ENCODE results near the gene HSPBAP1.

Gene HSPBAP1

DNA sequence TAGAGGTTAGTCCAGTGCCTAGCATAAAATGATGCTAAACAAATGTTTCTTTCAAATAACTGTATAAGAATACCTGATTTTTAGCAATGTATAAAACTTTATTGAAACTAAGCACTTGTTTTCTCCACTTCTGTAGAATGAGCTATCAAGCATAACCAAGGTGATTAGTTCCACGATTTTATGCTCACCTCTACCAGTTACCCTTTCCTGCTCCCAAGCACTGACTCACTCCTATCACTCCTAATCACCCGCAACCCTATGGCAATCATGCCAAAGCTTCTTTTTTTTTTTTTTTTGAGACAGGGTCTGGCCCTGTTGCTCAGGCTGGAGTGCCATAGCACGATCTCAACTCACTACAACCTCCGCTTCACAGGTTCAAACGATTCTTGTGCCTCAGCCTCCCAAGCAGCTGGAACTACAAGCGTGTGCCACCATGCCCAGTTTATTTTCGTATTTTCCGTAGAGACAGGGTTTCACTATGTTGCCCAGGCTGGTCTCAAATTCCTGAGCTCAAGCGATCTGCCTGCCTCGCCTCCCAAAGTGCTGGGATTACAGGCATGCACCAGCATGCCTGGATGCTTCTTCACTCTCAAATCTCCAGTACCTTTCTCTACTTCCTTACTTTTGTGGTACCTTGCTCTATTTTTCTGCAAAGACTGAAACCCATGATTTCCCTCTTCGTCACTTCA, 3.9 kb downstream of the HSPBAP1 start:
- Histone ChIP-seq H3K27me3 (no peaks in the 10 kb centered on the region), H3K4me3 (ENCODE audit: low read depth, low read length) (no peak overlapping the region), H3K9me3 (no peaks in the 10 kb centered on the region), H3K36me3 (no peaks in the 10 kb centered on the region), H3K4me1 (no peaks in the 10 kb centered on the region)
- DNase-seq: no peak
- no peak for TF ChIP-seq CTCF (IDR thresholded peaks at IDR 0.05; ENCODE audit: low read depth, low read length)

DNA sequence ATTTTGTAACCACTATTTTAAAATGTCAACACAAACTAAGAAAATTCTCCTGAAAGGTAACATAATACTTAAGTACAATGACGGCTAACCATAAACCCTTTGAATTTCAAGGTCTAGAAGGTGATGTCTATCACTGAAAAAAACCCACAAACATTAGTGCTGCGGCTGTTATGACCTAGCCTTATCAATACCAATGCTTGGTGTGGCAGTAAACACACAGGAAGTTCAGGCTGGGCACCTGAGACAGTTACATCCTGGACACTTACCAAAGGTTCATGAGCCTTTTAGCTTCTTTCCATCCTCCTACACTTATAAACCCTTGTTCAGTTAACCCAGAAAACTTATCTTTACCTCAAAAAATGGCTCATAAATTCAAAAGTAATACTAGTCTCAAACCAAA, 5.8 kb downstream of the HSPBAP1 start:
- Histone ChIP-seq H3K9me3 (no peaks in the 10 kb centered on the region), H3K27me3 (no peaks in the 10 kb centered on the region), H3K4me1 (no peaks in the 10 kb centered on the region), H3K36me3 (no peaks in the 10 kb centered on the region), H3K4me3 (ENCODE audit: low read depth, low read length) (no peak overlapping the region)
- DNase-seq: no peak
- TF ChIP-seq CTCF (IDR thresholded peaks at IDR 0.05; ENCODE audit: low read depth, low read length): no peak

DNA sequence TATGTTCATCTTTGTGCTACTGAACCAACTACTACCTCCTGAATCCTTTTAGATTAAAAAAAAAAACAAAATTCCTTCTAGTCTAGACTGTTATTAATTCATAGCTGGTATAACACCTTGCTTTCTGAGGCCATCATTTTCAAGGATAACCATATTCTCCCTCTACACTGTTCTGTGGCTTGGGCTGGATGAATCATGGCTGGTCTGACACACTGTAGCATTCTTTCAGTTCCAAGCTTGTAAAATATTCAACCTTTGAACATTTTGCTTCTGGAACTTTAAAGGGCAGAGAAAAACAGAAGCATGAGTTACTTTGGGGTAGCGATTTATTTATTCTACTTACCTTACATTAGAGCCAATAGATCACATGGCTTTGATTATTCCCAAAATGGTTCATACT, 7.6 kb downstream of the HSPBAP1 start:
- DNase-seq: no peak
- no peaks in the 10 kb centered on the region for H3K4me1 ChIP-seq
- no peak overlapping the region for H3K4me3 ChIP-seq (ENCODE audit: low read depth, low read length)
- H3K9me3 ChIP-seq: no peaks in the 10 kb centered on the region
- H3K27me3 ChIP-seq: no peaks in the 10 kb centered on the region
- no peak for TF ChIP-seq CTCF (IDR thresholded peaks at IDR 0.05; ENCODE audit: low read depth, low read length)
- no peaks in the 10 kb centered on the region for H3K36me3 ChIP-seq

GRCh38 chr3:122785231-122785630, 8.4 kb downstream of the HSPBAP1 start:
- Histone ChIP-seq H3K27me3 (no peaks in the 10 kb centered on the region), H3K36me3 (no peaks in the 10 kb centered on the region), H3K9me3 (no peaks in the 10 kb centered on the region), H3K4me3 (ENCODE audit: low read depth, low read length) (no peak overlapping the region), H3K4me1 (no peaks in the 10 kb centered on the region)
- TF ChIP-seq CTCF (IDR thresholded peaks at IDR 0.05; ENCODE audit: low read depth, low read length): no peak
- no peak for DNase-seq

DNA sequence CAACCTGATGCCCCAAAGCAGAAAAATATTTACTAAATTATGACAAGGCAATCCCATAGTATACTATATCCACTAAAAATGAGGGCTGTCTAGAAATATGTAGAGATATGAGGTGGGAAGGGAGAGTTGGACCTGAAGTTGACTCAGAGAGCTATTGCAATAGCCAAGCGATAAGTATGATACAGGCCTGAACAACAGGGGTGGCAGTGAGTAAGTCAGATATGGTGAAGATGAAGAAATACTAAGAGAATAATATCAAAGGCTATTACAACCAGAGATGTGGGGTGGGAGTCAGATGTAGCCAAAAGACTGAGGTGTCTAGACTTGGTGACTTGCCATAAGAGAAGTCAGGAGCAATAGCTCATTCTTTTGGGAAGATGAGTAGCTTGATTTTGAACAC, 9.2 kb downstream of the HSPBAP1 start:
- no peak for DNase-seq
- Histone ChIP-seq H3K4me3 (ENCODE audit: low read depth, low read length) (no peak overlapping the region), H3K9me3 (no peaks in the 10 kb centered on the region), H3K36me3 (no peaks in the 10 kb centered on the region), H3K4me1 (no peaks in the 10 kb centered on the region), H3K27me3 (no peaks in the 10 kb centered on the region)
- TF ChIP-seq CTCF (IDR thresholded peaks at IDR 0.05; ENCODE audit: low read depth, low read length): no peak

DNA sequence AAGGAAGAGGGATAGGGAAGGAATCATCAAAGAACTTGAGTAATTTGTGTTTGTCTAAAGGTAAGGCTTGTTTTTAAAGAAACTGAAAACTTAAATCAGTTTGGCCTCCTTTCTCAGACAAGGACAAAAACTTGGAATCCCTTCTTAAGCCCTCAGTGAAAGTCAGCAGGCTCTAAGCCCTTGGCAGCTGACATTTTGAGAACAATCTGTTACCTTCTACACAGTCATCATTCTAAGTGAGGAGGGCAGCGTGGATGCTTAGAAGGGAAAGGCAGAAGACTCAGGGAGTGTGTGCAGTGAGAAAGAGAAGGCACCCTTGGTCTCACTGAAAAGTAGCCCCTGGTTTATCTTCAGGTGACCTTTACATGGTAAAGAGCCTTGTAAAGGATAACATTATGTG, 10.8 kb downstream of the HSPBAP1 start:
- DNase-seq: no peak
- Histone ChIP-seq H3K4me3 (ENCODE audit: low read depth, low read length) (no peak overlapping the region), H3K9me3 (no peaks in the 10 kb centered on the region), H3K36me3 (no peaks in the 10 kb centered on the region), H3K4me1 (no peaks in the 10 kb centered on the region), H3K27me3 (no peaks in the 10 kb centered on the region)
- TF ChIP-seq CTCF (IDR thresholded peaks at IDR 0.05; ENCODE audit: low read depth, low read length): no peak

Data from BE2C (cell line).